NCI-H1930 (cell line): Measurements from ENCODE around the gene BFSP1.
A peak's percentile ranks its signal among the peaks of the same experiment; 100 is the strongest.

Experiments
- DNase-seq, 2 experiments: peaks; one replicate each; lab custom pipeline; 2025; lab: John Stamatoyannopoulos, UW

Gene BFSP1

DNA sequence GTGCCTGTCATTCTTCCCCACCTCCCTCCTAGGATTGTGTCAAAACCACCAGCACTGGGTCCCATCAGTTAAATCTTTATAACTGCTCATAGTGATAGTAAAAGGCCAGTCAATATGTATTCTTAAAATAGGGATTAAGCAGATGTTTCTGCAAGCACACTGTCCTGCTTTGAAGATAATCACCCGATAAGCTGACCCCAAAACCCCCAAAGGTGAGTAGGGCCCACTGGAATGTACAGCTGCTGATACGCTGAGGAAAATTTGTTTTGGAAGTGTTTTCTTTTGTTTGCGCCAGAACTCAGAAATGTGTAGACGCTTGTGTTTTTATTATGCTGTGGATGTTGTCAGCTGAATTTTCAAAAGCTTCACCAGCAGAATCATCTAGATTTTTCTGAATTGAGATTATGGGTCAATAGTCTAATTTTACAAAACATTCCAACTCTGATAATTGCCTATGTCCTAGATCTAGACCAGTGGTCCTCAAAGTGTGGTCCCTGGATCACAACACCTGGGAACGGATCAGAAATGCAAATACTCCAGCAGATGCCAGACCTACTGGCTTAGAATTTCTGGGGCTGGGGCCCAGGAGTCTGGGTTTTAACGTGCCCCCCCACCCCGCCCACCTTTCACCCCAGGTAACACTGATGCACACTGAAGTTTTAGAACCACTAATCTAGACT is 11.4 kb downstream of the BFSP1 start:
- no peak for DNase-seq

DNA sequence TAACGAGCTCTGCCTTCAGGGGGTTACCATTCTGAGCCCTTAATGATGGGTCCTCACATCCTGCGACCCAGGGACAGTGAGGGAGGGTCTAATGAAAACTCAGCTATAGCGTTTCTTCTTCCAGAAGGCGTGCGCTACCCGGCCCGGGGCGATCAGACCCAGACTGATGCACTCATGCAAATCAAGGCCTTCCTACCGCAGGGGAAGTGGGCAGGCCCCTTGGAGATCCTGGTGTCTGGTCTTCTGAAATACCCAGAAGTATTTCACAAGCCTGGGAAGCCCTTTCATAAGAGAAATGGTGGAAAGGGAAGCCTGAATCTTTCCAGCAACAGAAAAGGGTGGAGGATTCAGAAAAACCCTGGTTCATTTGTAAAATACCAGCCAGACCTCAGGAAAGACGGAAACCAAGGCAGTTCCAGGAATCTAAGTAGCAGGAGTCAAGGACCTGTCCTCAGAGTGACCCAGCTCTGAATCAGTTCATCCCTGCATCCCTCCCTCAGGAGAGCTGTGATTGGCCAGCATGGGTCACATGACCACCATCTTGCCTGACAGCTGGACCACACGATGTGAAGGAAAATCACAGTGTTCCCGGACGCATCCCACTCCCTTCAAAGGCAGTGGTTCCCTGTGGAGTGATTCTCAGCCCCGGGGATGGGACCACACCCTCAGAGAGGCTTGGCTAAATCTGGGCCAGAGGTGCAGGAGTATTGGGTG is 12.7 kb downstream of the BFSP1 start:
- no peak for DNase-seq

DNA sequence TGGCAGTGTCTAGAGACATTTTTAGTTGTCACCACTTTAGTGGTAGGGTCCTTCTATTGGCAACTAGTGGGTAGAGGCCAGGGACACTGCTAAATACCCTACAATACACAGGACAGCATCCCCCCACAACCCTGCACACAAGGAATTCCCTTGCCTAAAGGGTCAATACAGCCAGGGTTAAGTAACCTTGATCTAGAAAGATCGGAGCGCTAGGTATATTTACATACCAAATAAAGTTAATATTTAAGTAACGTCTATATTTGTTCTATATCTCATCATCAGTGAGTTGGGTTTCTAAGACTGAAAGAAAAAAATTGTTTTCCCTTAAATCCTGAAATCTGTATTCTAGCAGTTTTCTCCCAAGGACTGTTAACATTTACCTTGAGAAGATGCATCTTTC is 16.1 kb downstream of the BFSP1 start:
- no peak for DNase-seq

DNA sequence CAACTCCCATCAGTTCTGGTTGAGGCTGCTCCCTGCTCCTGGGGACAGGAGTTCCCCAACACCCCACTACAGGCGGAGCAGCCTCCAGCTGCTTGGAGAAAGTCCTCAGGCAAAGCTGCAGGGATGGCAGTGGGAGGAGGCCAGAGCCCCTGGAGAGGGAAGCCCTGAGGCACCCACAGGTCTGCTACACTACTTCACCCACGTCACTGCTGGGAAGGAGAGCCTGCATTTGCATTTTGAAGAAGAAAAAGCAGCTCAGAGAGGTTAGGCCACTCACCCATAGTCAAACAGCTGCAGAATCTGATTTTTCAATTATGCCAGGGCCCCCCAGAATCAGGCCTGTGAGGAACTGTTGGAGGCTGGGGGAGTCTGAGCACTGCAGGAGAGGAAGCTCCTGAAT is 17.2 kb downstream of the BFSP1 start:
- no peak for DNase-seq

DNA sequence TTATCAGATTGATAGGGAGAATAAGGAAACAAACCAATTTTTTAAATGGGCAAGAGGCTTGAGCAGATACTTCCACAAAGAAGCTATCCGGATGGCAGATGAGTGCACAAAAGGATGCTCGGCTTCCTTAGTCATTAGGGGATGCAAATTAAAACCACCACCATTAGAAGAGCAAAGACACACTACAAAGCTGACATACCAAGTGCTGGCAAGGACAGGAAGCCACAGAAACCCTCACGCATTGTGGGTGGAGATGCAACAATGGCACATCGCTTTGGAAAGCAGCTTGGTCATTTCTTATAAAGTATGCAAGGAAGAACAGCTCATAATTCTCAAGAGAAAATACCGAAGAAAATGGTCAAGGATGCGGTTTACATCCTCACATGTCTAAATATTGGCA is 19.8 kb downstream of the BFSP1 start:
- no peak for DNase-seq

DNA sequence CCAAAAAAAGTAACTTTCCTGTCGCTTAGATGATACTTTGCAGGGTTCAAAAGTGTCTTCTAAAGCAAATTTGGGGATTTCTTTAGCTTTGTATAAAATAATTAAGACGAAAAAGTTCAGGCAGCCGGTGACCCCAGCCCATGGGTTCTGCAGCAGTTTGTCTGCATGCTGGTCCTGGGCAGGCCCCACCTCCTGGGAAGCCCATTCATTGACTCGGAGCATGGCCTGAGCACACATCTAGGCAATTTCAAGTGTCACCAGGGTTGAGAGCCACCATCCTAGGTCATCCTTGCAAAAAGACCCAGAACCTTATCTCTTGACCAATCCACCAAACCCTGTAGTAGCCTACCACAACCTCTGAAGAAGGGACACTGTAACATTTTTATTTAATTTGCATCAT is 20.6 kb downstream of the BFSP1 start:
- no peak for DNase-seq

DNA sequence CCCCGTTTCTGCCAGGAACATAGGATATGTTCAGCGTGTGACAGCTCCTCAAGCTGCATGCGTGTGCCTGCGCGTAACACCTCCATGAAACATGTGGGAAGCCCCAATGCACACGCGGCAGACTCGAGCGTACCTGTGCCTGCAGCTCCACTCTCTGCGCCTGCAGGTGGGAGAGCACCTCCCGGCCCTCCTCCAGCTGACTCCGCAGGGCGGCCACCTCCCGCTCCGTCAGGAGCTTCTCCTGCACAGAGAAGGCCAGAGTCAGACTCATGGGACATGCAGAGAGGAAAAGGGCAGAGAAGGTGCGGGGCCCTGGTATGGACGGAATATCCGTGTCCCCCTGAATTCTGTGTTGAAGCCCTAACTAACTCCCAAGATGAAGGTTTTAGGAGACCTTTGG is 22.4 kb downstream of the BFSP1 start:
- DNase-seq: no peak

DNA sequence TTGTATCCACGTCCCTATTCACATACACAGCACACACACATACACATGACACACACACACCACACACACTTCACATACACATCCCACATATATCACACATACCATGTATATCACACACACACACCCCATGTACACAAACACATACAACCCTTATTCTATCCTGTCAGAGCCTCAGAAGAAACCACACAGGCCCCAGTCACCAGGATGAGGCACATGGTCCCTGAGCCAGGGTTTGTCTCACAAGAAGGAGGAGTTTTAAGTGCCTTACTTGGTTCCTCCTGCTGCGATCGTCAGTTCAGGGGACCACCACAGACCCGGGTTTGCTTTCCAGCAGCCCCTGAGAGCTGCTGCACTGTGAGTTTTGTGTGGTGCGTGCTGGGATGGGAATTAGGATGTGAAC is 23.6 kb downstream of the BFSP1 start:
- DNase-seq: no peak

DNA sequence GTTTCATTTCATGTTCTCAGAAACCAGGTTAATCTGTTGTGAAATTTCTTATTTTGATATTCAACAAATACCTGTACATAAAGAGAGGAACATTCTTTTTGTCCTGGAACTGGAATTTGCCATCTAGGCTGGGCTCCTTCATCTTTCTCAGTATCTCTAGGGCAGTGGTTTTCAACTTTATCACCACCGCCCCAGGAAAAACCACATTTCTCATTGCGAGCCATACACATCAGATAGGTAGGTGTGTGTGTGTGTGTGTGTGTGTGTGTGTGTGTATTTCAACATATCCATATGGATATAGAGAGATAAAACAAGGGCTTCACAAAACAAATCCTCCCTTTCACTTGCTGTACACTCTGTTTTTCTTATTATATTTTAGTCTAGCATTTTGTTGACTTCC is 24.1 kb downstream of the BFSP1 start:
- DNase-seq: no peak

DNA sequence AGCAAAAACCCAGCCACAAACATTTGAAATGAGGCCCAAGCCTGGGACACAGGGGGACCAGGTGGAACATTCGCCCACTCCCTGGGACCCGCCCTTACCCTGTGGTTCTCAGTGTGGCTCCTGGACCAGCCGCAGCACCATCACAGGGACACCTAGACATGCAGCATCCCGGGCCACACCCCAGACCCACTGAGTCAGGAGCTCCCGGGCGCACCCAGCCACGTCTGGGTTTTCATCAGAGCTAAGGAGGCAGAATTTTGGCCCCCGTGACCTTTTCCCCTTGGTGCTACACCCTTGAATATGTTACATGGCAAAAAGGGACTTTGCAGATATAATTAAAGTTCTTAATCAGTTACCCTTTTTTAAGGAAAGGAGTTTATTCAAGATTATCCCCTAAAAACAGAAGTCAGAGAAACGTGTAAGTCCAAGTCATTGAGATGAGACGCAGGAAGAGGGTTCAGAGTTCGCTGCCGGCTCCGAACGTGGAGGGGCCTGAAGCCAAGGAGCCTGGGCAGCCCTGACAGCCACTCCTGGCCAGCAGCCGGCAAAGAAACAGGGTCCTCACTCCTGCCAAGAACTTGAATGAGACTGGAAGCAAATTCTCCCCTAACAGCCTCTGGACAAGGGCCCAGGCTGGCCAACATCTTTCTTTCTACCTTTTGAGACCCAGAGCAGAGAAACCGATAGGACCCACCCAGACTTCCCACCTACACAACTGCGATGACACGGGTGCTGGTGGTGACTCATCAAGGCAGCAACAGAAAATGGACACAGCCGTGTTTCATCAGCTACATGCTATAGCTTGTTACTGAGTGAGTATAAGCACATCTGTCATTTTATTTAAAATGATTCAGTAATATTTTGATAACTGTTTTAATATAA is 25.3 kb downstream of the BFSP1 start:
- DNase-seq: no peak

DNA sequence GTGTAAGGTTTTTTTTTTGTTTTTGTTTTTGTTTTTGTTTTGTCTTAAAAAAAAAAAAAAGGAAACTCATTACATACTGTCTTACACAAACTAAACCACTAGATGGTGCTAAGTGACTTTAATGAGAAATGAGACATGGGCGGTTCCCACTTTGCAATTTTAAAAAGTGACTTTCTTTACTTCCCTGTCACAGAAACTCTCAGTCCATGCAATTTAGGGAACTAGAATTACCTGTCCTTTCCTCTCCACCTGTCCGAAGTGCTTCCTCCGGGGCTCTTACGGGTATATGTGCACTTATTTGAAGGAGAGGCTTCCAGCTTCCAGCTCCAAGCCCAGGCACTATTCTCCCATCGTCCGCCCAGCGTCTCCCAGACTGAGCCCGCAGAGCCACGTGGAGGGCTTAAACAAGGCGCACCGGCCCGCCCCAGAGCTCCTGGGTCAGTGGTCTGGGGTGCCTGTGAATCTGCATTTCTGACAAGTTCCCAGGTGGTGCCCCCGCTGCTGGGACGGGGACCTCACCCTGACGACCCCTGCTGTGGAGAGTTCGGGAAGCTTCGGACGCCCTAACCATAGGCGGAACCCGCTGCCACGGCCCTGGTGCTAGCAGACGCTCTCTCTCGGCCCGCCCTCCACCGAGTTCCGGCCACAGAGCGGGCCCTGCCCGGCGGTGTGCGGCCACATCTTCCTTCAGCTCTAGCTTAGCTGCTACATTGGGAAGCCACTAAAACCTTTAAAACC is 26.1 kb downstream of the BFSP1 start:
- peak in 1 of 2 experiments; percentile 36 for DNase-seq

DNA sequence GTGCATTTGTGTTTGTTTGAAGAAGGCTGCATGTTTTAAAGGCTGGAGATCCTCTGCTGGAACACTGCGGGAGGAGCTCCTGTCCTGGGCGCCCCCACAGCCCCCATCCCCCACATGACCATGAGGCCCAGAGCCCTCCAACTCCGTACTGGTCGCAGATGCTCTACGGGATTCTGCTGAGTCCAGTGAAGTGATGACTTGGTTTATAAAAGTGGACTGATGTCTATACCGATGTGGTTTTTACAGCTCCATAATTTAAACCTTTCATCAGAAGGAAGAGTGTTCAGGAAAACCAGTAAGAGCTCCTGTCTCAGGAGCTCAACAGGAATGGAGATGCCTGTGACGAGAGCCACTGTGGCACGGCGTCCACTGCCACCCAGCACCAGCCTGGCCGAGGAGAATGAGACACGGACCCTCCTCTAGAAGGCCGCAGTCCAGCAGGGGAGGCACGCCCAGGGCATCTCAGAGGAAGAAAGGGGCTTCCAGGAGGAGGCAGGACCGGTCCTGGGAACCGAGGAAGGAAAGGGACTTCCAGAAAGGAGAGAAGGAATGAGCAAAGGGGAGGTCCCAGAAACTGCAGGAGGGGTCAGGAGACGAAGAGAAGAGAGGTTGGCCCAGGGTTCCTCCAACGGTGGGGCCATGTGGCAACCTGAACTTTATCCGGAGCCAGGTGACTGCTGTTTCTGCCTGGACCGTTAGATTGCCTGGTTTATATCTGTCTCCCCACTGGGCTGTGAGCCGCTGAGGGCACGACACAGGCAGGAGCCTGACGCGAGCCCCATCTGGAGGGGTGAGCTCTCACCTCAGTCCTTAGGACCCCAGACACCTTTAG is 26.9 kb downstream of the BFSP1 start:
- no peak for DNase-seq

DNA sequence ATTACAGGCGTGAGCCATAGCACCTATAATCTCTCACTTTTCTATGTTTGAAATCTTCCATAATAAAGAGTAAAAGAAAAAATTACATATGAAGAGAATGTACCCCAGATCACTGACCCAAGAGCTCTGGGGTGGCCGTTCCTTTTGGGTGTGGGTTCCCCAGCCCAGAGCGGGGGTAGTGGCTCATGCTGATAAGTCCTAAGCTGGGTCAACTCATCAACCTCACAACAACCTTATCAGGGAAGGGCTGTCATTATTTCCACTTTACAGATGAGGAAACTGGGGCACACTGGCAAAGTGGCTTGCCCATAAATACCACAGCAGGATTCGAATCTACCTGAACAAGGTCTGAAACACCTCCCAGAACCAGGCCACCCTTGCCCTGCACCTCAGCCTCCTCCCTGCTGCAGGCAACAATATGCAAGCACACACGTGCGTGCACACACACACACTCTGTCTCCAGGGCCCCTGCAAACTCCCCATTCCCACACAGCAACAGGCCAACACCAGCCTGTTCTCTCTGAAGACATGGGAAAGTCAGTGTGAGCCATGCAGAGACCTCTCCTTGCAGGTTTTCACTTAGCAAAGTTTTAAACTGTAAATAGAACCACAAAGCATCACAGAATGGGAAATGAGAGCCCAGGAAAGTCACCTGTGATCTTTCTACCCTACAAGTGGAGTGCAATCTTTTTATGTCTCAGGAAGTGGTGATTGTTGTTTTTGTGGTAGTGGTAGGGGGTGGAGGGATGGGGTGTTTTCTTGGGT is 27.7 kb downstream of the BFSP1 start:
- DNase-seq: no peak

DNA sequence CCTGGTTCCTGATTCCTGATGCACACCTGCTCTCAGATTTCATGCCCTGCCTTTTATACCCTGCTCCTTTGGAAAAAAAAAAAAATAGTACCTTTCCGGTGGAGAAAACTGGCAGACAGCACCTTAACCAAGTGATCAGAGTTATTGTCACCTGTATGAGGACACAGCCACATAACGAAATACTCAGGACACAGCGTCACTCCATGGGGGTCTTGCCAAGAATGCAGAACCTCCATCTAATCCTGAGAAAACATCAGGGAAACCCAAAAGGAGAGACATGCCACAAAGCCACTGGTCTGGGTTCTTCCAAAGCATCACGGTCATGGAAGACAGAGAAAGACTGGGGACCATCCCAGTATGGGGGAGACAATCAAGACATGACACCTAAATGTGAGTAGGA is 29.1 kb downstream of the BFSP1 start:
- no peak for DNase-seq

DNA sequence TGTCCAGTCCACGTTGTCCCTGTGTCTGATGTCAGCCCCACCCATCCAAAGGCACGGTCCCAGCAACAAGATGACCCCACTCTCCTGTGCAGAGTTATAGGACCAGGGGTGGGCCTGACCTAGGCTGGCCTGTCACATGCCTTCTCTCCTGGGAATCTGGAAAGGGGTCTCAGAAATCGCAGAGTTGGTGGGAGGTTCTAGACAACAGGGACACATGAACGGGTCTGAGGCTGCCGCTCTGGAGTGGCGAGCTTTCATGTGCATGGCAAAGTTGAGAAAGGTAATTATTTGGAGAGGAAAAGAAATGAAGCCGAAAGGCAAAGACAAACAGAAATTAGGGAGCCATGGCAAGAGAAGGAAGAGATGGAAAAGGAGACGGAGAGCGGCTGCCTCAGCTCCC is 29.5 kb downstream of the BFSP1 start:
- DNase-seq: no peak

DNA sequence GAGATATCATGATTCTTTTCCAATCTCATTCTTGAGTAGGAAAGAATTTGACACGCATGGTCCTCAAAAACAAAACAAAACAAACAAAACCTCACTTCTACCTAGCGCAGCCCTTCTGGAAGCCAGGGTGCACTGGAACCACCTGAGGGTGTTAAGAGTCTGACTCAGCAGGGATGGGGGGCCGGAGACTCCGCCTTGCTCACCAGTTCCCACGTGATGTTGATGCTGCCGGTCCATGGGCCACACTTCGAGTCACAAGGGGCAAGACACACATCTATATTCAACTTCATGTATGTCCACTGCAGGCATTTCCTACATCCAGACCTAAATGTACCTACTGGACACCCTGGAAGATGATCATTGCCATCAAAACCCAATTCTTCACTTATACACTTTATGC is 30.4 kb downstream of the BFSP1 start:
- DNase-seq: no peak

DNA sequence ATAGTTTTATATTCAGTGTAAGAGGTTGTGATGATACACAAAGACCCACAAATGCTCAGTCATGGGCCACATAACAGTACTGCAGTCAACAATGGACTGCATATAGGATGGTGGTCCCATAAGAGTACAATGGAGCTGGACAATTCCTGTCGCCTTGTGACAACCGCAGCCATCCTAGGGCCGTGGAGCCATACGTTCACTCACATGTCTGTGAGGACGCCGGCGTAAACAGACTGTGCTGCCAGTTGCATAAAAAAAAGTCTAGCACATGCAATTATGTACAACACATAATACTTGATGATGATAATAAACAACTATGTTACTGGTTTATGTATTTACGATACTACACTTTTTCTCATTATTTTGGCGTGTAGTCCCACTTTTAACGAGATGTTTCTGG is 30.9 kb downstream of the BFSP1 start:
- no peak for DNase-seq

DNA sequence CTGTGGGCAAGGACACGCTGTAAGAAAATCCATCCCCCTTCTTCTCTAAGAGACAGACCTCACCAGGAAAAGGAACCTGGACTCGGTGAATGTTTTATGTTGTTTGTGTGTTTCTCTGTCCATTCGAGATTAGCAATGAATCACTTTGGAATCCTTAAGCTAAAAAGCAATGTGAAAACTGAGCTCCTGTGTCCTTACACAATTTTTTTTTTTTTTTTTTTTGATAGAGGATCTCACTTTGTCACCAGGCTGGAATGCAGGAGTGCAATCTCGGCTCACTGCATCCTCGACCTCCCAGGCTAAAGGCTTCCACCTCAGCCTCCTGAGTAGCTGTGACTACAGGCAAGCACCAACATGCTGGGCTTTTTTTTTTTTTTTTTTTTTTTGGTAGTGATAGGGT is 32.1 kb downstream of the BFSP1 start:
- no peak for DNase-seq

DNA sequence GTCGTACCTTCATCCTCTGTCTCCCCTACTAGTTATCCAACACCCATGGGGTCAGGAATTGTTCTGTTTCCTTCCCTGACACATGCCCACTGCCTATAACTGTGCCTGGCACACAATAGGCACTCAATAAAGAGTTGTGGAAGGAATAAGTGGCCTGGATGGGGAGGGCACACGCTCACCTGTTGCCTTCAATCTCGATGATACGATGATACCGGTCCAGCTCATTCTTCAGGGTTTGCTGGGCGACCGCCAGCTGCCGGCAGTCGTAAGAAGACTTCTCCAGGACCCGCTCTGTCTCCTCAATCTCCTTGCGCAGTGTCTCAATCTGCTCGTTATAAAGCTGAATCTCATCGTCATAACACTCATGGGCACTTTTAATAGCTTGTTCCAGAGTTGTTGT is 32.5 kb downstream of the BFSP1 start:
- no peak for DNase-seq

DNA sequence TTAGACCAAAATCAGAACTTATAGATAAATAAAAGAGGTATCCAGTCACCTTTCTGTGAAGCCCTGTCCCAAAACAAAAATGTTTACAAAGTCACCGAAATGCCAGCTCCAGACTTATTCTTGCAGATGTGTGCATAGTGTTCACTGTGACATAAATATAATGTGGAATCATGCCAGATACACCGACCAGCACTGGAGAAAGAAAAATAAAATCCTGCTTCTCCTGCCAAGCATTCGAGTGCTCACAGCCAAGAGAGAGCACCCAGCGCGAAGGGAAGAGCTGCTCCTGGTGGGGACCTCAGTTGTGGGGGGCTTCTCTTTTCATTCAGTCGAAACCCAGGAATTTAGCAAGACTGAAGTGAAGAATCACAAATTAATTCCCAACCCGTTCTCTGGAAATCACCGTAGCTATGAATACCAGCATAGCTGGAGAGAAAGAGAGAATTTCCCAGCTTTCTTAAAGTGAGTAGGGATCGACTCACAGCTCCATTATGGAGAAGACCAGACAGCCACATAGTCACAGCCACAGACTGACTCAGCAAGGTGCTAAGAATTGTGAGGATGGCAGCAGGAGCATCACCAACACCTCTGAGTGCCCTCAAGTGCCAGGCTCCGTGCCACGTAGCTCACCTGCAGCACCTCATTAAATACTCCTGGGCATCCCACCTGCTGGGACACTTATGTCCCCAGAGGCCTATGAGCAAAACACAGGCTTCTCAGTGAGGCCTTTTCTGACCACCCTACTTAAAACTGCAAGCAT is 33.2 kb downstream of the BFSP1 start:
- DNase-seq: no peak
